NCI-H2227 (cell line): ENCODE measurements around the gene KIAA1671.
"Not testable (repeated sequence)": the region's sequence is repeated elsewhere in the genome, so short reads cannot be mapped to it uniquely, and the experiment has no call there.

ENCODE experiments used
- DNase-seq: peaks from one replicate; lab custom pipeline; 2025; ENCODE audit not compliant: unreplicated experiment; lab: John Stamatoyannopoulos, UW

The KIAA1671 gene

DNA sequence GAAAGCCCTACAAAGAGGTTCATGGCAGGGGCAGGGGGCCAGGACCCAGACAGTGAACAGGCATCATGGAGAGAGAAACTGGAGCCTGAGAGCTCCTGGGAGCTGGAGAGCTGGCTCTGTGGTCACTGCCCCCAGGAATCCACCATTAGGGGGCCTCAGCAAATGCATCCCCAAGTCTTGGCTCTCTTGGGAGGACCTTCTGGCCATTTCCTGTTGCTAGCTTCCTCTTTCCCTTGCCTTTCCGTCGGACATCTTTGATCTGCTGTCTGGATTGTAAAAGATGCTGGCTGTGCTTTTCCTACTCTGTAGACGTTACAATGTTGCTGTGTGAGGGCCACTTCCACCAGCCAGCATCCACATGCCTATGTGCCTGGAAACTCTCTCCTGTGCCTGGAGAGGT lies 259.8 kb downstream of the KIAA1671 start:
- no peak for DNase-seq

- no peak for DNase-seq
These were observed 260.7 kb downstream of the KIAA1671 start for GRCh38 chr22:25213221-25213620.

- DNase-seq: no peak
These were observed 263.7 kb downstream of the KIAA1671 start for GRCh38 chr22:25216230-25216629.

- DNase-seq: no peak
These were observed 266.7 kb downstream of the KIAA1671 start, which contains the start of gene CRYBB2 for GRCh38 chr22:25219211-25219689. TSS of gene CRYBB2 (plus strand) at chr22:25219639. CDS start at chr22:25221430, 1,791 bp downstream.

DNA sequence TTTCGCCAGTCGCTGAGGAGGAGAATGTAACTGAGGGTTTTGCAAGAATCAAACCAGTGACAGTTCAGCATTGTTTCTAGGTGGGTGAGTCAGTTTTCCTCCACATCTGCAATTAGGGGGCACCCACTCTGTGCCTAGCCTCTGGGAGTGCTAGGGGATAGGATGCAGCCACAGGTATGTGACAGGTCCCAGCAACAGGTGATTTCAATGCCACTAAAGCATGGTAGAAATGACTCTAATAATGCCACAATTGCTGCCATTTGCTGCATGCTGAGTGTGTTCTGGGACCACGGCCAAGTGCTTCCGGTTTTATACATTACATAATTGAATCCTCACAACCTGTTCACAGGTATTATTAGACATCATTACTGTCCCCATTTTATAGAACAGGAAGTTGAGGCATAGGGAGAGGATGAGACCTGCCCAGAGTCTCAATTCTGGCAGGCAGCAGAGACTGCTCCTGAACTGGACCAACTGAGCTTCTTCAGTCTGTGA lies 267.5 kb downstream of the KIAA1671 start:
- DNase-seq: peak; percentile 15

- DNase-seq: no peak
These were observed 269.3 kb downstream of the KIAA1671 start for GRCh38 chr22:25221790-25222189.

DNA sequence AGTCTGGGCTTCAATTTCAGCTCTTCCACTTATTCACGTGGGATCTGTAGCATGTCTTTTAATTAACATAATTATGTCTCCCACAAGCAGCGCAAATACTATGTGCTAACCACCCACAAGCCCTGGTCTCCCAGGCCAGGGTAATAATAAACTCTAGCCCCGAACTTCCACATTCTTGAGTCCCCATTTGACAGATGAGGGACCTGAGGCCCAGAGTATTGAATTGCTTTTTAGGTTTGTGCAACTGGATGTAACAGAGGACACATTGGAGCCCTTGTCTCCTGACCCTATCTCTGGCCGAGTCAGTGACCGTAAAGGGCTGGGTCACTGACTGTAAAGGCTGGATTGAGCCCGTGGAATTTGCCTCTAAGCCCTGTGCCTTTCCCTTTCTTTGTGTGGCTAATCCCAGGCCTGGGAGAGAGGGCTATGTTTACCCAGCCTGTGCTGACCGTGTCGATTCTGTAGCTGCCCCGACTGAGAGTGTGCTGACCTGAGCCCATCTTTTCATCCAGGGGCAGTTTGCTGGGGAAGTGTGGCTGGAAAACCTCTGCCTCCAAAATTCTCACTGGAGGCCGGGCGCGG lies 270.8 kb downstream of the KIAA1671 start:
- no peak for DNase-seq

DNA sequence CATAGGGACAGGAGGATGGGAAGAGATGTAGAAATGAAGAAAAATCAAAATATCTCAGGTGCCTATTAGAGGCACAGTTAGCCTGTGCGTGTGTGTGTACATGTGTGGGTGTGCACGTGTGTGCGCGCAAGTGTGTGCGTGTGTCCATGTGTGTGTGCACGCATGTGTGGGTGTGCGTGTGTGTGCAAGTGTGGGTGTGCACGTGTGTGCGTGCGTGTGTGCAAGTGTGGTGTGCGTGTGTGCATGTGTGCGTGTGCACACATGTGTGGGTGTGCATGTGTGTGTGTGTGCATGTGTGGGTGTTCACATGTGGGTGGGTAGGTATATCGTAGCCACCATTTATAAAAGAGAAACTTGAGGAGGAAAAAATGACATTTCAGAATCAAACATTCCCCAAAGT lies 276.3 kb downstream of the KIAA1671 start:
- no peak for DNase-seq

DNA sequence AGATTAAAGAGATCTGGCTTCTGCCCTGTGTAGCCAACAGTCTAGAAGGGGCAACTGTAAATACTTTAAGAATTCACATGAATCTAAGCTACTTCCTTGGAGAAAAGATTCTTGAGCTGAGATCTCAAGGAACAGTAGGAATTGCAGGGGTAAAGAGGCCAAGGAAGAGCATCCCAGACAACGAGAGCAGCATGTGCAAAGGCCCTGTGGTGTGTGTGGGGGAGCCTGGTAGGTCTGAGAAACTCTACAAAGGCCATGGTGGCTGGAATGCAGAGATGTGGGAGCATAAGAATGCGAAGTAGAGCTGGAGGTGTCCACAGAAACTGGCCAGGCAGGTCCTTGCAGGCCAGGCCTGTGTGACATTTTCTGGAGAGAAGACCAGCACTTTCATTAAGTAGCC lies 278.2 kb downstream of the KIAA1671 start:
- not testable (repeated sequence) for DNase-seq

DNA sequence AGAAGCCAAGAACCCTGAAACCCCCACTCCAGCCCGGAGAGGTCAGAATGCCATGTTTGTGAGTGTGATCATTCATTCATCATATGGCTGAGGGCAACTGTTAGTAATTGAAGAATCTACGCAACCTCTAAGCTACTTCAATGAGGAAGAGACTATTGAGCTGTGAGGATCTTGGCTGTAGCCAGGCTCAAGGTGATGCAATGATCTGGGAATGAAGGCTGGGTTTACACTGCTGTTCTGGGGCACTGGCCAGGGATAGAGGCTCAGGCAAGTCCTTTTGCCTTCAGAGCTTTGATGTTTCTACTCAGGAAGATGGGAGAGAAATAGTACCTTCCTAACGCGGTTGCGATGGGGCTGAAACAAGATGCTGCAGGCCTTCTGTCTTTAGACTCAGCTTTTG lies 279.8 kb downstream of the KIAA1671 start:
- DNase-seq: no peak

DNA sequence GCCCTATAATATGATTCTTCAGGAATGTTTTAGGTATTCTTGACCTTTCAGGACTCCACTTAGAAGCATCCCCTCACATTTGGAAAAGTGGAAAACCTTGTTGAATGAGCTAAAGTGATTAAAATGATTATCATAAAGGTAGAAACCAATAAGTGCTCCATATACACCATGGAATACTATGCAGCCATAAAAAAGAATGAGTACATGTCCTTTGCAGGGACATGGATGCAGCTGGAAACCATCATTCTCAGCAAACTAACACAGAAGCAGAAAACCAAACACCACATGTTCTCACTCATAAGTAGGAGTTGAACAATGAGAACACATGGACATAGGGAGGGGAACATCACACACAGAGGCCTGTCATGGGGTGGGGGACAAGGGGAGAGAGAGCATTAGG lies 281.2 kb downstream of the KIAA1671 start:
- not testable (repeated sequence) for DNase-seq

DNA sequence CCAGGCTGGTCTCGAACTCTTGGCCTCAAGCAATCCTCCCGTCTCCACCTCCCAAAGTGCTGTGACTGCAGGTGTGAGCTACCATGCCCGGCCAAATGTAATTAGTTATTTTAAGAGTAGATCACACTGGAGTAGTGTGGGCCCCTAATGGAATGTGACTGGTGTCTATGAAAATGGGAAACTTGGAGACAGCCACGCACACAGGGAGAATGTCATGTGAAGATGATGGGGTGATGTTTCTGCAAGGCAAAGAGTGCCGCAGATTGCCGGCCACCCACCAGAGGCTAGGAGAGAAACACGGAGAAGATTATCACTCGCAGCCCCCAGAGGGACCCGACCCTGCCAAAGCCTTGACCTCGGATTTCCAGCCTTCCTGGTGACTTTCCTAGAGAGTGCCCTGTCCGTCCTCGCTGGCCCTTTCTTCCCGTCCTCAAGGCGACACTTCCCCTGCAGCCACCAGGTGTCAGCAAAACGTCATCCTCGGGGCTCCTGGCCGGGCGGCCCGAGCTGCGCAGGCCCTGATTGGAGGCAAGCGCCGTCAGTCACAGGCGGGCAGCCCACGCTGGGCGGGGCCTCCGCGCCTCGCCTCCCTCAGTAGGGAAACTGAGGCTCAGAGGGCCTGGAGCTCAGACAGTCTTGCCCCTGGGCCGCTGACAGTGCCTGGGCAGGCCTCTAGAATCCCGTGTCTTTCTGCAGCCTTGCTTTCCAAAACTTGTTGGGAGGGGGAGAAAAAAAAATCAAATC lies 283.2 kb downstream of the KIAA1671 start:
- peak; percentile 87 for DNase-seq

DNA sequence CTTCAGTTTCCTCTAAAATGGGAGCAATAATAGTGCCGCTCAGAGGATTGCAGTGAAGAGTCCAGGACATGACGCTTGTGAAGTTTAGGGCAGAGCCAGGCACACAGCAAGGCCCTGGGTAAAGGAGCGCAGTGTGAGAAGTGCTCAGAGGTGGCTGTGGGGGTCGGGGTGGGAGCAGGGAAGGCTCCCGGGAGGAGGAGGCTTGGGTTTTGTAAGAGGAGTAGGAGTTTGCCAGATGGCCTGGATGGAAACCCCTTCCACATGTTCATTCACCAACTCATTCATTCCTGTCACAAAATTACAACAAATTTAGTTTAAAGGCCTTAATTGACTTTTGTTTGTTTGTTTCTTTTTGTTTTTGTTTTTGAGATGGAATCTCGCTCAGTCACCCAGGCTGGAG lies 283.9 kb downstream of the KIAA1671 start:
- no peak for DNase-seq

- DNase-seq: no peak
These were observed 285.0 kb downstream of the KIAA1671 start for GRCh38 chr22:25237503-25237902.

- not testable (repeated sequence) for DNase-seq
These were observed 285.5 kb downstream of the KIAA1671 start for GRCh38 chr22:25238058-25238457.
